ELF-1 (cell line): ENCODE results near the gene GALT.

ENCODE experiments used
- DNase-seq: peaks from one replicate; pipeline ENCODE4 v3.0.0-alpha.2; 2016; ENCODE audit warnings: low read depth, low spot score

GALT gene

GRCh38 chr9:34651876-34652601 lies 5.6 kb downstream of the GALT start, which contains the start of gene IL11RA:
IL11RA (plus strand) TSS chr9:34652185; CDS start chr9:34655218, 3,033 bp downstream.
- peak; percentile 98 for DNase-seq

GRCh38 chr9:34652602-34653000 lies 6.1 kb downstream of the GALT start:
- DNase-seq, result no peak

- no peak for DNase-seq
Measured at GRCh38 chr9:34653151-34654072, 6.9 kb downstream of the GALT start.

- no peak for DNase-seq
Measured at GRCh38 chr9:34654323-34655051, 8.0 kb downstream of the GALT start.

- DNase-seq, result no peak
Measured at GRCh38 chr9:34655394-34655793, 8.9 kb downstream of the GALT start.

GRCh38 chr9:34656992-34657391 lies 10.5 kb downstream of the GALT start:
- DNase-seq, result no peak

GRCh38 chr9:34658461-34658860 lies 12.0 kb downstream of the GALT start:
- DNase-seq, result no peak

- no peak for DNase-seq
Measured at GRCh38 chr9:34659592-34660253, 13.2 kb downstream of the GALT start.

- DNase-seq, result no peak
Measured at GRCh38 chr9:34662526-34663302, 16.2 kb downstream of the GALT start, which contains the start of gene CCL27. CCL27 (minus strand) TSS chr9:34662657; CDS start chr9:34662633, 24 bp downstream.

GRCh38 chr9:34663303-34663605 lies 16.8 kb downstream of the GALT start:
- no peak for DNase-seq

- peak; percentile 88 for DNase-seq
Measured at GRCh38 chr9:34664281-34665066, 18.0 kb downstream of the GALT start.

GRCh38 chr9:34665067-34665380 lies 18.5 kb downstream of the GALT start:
- no peak for DNase-seq

GRCh38 chr9:34665381-34666250 lies 19.1 kb downstream of the GALT start:
- peak; percentile 93 for DNase-seq

GRCh38 chr9:34669809-34670562 lies 23.5 kb downstream of the GALT start:
- DNase-seq, result no peak

- peak; percentile 75 for DNase-seq
Measured at GRCh38 chr9:34671307-34671706, 24.8 kb downstream of the GALT start.

- DNase-seq, result no peak
Measured at GRCh38 chr9:34674440-34674839, 28.0 kb downstream of the GALT start.

- DNase-seq, result peak; percentile 91
Measured at GRCh38 chr9:34675048-34675714, 28.7 kb downstream of the GALT start.

GRCh38 chr9:34675869-34676268 lies 29.4 kb downstream of the GALT start:
- no peak for DNase-seq
